Adipose tissue (tissue), 3 donors: ENCODE results near the gene RHOC. TPM values are rescaled to one million over a fixed set of nuclear protein-coding genes. Genes with fewer than 3 reads are reported as not detected.

ENCODE experiments used
- H3K27ac ChIP-seq: one replicate; pipeline ENCODE4 v1.5.1; 2013; ENCODE audit warnings: low read depth, low read length
- WGBS, 3 donors: extraction: QIAGEN DNeasy Blood & Tissue Kit; methylation state at CpG; one replicate each; pipeline ENCODE4 v1.1.7; 2013; 5-methylcytosine and 5-hydroxymethylcytosine counted together
- polyA plus RNA-seq, 3 donors: library from polyadenylated mRNA; stranded (reverse); fragments of 200-250 nt; gene quantifications; one replicate each; pipeline ENCODE4 v1.2.3, GENCODE V29; 2013
- donor health status: healthy with polysubstance abuse.
- donor health status: Bipolar disorder and iron deficiency.
- donor health status: healthy.

Gene RHOC
- polyA plus RNA-seq, 3 donors: 91.9 to 321 (median 266) TPM

- H3K27ac ChIP-seq: no peak overlapping the region
- 76 to 95% (median 78%) methylated on average over 3 of the region's 3 CpGs for WGBS, 3 donors
Observed at GRCh38 chr1:112665857-112666256, 41.1 kb downstream of the RHOC start.

- 100% methylated on average over 1 of the region's 1 CpG for WGBS, 3 donors
- no peak overlapping the region for H3K27ac ChIP-seq
Observed at GRCh38 chr1:112651205-112651604, 55.7 kb downstream of the RHOC start.

Other genes with a start within 250 kb of the RHOC start
- gene WNT2B, start 198.2 kb downstream of the RHOC start, polyA plus RNA-seq: 1 to 10 TPM in 2 of 3 donors, under 1 TPM in 1; 0.52 to 2.6 (median 1.3) TPM
- gene ST7L, start 88.0 kb downstream of the RHOC start, polyA plus RNA-seq: 10 to 100 TPM in 1 of 3 donors, 1 to 10 TPM in 2; 6.6 to 10.6 (median 8.0) TPM
- gene CAPZA1, start 87.3 kb downstream of the RHOC start, polyA plus RNA-seq: 10 to 100 TPM; 20.8 to 75.8 (median 46.8) TPM
- 10 to 100 TPM; 18.4 to 38.2 (median 29.3) TPM for gene MOV10, start 32.5 kb downstream of the RHOC start, polyA plus RNA-seq
- 1 to 10 TPM in 1 of 3 donors, under 1 TPM in 2; 0.62 to 2.1 (median 0.67) TPM for gene PPM1J, start 8.2 kb upstream of the RHOC start, polyA plus RNA-seq
- gene SLC16A1, start 249.1 kb upstream of the RHOC start, polyA plus RNA-seq: 10 to 100 TPM in 1 of 3 donors, 1 to 10 TPM in 2; 3.1 to 19.8 (median 6.4) TPM